ENCODE results near the gene RBM42. TPM values are rescaled to one million over a fixed set of nuclear protein-coding genes. Genes with fewer than 3 reads are reported as not detected.

RBM42 gene
- polyA plus RNA-seq, 2 of the 4 experiments (the other 2 are of a cell fraction) = 80.4 to 128 TPM

- TF ChIP-seq ZSCAN20 (CRISPR knock-in tag; IDR thresholded peaks at IDR 0.05) (no peak), RFX5 (IDR thresholded peaks at IDR 0.05) (no peak), POLR2A (IDR thresholded peaks at IDR 0.05; ENCODE audit: low read length) (no peak), REST (IDR thresholded peaks at IDR 0.05) (no peak), HOXB13 (CRISPR knock-in tag; IDR thresholded peaks at IDR 0.05; ENCODE audit: low read depth) (no peak), FOSL2 (IDR thresholded peaks at IDR 0.05) (no peak), FOSL2 (CRISPR knock-in tag; IDR thresholded peaks at IDR 0.05) (no peak), FOXS1 (CRISPR knock-in tag; IDR thresholded peaks at IDR 0.05) (no peak), PHF8 (IDR thresholded peaks at IDR 0.05; ENCODE audit: borderline replicate concordance, low read depth) (no peak), PBX3 (IDR thresholded peaks at IDR 0.05) (no peak), ESRRA (IDR thresholded peaks at IDR 0.05; ENCODE audit: borderline replicate concordance, low read length) (no peak), MAX (IDR thresholded peaks at IDR 0.05) (no peak), ELK1 (IDR thresholded peaks at IDR 0.05; ENCODE audit: low read depth, low read length) (no peak), ZFP36 (IDR thresholded peaks at IDR 0.05; ENCODE audit: borderline replicate concordance, partially characterized antibody) (no peak), RARB (CRISPR knock-in tag; IDR thresholded peaks at IDR 0.05) (no peak), POLR2AphosphoS2 (conservative IDR thresholded peaks at IDR 0.05; ENCODE audit: low read length) (no peak), SMC3 (IDR thresholded peaks at IDR 0.05) (no peak), ZC3H11A (IDR thresholded peaks at IDR 0.05) (no peak), KDM1A (IDR thresholded peaks at IDR 0.05; ENCODE audit: low read depth) (no peak), CTCF (IDR thresholded peaks at IDR 0.05) (no peak), EP300 (IDR thresholded peaks at IDR 0.05) (no peak)
- FAIRE-seq (no peak), DNase-seq (ENCODE audit: low read depth in 1 of 2, low spot score in 1 of 2) (no peak), ATAC-seq (no peak)
- ChIA-PET POLR2A (no interaction called here), CTCF (interaction anchor here (0.9 to 3.0 kb wide), 6 partner anchors 13 to 122 kb away, joined by 3 to 10 read pairs (median 3); no protein-coding TSS in a partner anchor)
- 50% methylated on average over 1 of the region's 1 CpG for WGBS (ENCODE audit: missing lambda C conversion rate)
- no peak overlapping the region for H3K4me3 ChIP-seq
- no peaks in the 10 kb centered on the region for H3K4me1 ChIP-seq
- no peak overlapping the region for H3K4me2 ChIP-seq
- no peak overlapping the region for H3K27ac ChIP-seq
- H3K9me3 ChIP-seq = no peaks in the 10 kb centered on the region
Observed at GRCh38 chr19:35670686-35671085, 41.9 kb downstream of the RBM42 start.

Data from A549 (cell line).